GM12864 (cell line): ENCODE measurements around the gene MIER2.

Source experiments
- DNase-seq: peaks from one replicate; pipeline ENCODE4 v3.0.0-alpha.2; 2011; ENCODE audit warnings: low read depth
- H3K4me3 ChIP-seq: 2 replicates; pipeline ENCODE4 v1.5.1; 2011; ENCODE audit warnings: mild to moderate bottlenecking, low read depth, low read length, control low read depth
- TF ChIP-seq, protein P1 (sequence below): IDR thresholded peaks from 2 replicates; pipeline ENCODE4 v1.5.1; 2011; ENCODE audit warnings: low read depth, mild to moderate bottlenecking, moderate library complexity, low read length, control low read depth, inconsistent platforms; ENCODE audit errors: missing control alignments

MIER2 gene

DNA sequence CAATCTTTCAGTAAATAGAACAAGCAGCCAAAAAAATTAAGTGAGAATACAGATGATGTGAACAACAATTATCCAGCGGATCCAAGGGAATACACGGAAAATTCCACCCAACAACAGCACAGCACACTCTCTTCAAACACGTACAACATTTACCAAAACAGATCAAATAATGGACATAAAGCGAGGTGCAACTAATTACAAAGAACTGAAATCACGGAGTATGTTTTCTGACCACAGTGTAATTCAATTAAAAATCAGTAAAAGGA is 26.2 kb downstream of the MIER2 start:
- no peak overlapping the region for H3K4me3 ChIP-seq
- no peak for DNase-seq
- TF ChIP-seq, protein P1, sequence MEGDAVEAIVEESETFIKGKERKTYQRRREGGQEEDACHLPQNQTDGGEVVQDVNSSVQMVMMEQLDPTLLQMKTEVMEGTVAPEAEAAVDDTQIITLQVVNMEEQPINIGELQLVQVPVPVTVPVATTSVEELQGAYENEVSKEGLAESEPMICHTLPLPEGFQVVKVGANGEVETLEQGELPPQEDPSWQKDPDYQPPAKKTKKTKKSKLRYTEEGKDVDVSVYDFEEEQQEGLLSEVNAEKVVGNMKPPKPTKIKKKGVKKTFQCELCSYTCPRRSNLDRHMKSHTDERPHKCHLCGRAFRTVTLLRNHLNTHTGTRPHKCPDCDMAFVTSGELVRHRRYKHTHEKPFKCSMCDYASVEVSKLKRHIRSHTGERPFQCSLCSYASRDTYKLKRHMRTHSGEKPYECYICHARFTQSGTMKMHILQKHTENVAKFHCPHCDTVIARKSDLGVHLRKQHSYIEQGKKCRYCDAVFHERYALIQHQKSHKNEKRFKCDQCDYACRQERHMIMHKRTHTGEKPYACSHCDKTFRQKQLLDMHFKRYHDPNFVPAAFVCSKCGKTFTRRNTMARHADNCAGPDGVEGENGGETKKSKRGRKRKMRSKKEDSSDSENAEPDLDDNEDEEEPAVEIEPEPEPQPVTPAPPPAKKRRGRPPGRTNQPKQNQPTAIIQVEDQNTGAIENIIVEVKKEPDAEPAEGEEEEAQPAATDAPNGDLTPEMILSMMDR: no peak

DNA sequence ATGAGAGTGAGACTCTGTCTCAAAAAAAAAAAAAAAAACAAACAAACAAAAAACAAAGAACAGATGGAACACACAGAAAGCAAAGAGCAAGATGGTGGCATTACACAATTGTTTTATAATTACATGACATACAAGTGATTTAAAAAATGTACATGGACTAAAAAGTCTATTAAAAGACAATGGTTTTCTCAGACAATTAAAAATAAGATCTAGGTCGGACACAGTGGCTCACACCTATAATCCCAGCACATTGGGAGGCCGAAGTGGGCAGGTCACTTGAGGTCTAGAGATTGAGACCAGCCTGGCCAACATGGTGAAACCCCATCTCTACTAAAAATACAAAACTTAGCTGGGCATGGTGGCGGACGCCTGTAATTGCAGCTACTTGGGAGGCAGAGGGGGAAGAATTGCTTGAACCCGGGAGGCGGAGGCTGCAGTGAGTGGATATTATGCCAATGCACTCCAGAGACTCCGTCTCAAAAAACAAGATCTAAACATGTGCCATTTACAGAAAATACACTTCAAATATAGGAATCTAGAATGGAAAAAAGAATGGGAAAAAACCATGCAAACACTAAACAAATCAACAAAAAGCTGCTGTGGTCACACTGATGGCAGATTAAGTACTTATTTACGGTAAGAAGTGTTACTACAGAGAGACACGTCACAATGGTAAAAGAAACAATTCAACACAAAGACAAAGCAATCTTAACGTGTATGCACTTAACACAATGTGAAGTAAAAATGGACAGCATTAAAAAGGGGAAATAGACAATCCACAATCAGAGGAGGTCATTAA is 26.7 kb downstream of the MIER2 start:
- no peak overlapping the region for H3K4me3 ChIP-seq
- DNase-seq: no peak
- TF ChIP-seq, protein P1: no peak

GRCh38 chr19:315811-316210 is 28.8 kb downstream of the MIER2 start:
- H3K4me3 ChIP-seq: no peak overlapping the region
- no peak for DNase-seq
- TF ChIP-seq, protein P1: no peak

DNA sequence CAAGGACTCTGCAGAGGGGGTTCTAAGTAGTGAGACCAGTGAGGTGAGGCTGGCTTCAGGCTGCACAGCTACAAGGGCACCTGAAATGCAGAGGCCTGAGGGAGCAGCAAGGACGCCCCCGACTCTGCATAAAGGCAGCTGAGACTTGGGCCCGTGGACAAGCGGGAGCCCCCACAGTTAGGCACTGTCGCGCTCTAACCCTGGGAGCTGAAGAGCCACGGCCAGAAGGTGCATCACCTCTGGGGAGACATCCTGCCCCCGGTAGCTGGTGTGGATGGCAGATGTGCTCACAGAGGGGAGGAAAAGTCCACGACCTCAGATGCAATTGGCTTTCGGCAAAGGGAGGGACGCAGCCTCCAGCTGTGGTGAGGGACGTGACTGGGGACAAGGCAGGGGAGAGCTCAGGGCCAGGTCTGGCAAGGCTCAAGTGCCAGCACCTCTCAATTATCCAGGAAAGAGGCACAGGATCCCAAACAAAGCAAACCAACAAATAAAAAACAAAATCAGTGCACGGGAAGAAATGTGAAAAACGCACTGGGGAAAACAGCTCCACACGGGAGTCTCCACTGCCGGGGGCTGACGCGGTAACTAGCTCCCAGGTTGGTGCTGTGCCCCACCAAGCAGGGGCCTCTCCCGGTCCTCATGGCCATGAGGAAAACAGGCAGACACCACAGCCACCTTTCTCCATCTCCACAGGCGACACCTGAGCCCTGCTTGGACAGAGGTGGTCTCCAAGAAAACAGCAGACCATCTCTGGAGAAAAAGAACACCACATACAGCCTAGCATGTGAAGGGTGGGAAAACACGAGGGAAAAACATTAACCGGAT is 30.4 kb downstream of the MIER2 start:
- DNase-seq: no peak
- TF ChIP-seq, protein P1: no peak
- H3K4me3 ChIP-seq: no peak overlapping the region

GRCh38 chr19:313169-313987 is 31.2 kb downstream of the MIER2 start:
- TF ChIP-seq, protein P1: no peak
- H3K4me3 ChIP-seq: no peak overlapping the region
- DNase-seq: no peak

DNA sequence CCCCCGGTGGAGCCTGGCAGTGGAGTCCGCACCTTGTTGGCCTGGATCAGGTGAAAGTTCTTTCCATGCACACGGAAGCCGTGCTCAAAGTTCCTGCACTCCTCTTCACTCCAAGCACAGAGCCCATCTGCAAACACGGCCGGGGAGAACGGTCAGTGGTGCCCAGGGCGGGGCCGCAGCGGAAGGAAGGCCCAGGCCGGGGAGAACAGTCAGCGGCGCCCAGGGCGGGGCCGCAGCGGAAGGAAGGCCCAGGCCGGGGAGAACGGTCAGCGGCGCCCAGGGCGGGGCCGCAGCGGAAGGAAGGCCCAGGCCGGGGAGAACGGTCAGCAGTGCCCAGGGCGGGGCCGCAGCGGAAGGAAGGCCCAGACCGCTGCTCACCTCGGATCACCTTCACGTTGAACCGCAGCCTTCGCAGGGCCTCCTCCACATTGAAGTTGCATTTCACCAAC is 32.8 kb downstream of the MIER2 start:
- TF ChIP-seq, protein P1: no peak
- DNase-seq: no peak
- H3K4me3 ChIP-seq: no peak overlapping the region
